HG02870 (cell line): ENCODE measurements around the gene UBL4A.

Experiments used
- ATAC-seq: cut with Tn5 transposase; IDR thresholded peaks from one replicate; pipeline ENCODE4 v1.9.1; 2021; ENCODE audit warnings: mild to moderate bottlenecking, moderate library complexity; ENCODE audit not compliant: unreplicated experiment

Gene UBL4A

GRCh38 chrX:154441984-154442707, 44.3 kb downstream of the UBL4A start:
- no peak for ATAC-seq

- no peak for ATAC-seq
Measured at GRCh38 chrX:154441564-154441963, 44.9 kb downstream of the UBL4A start.

- ATAC-seq, result no peak
Measured at GRCh38 chrX:154440623-154441357, 45.6 kb downstream of the UBL4A start.

GRCh38 chrX:154439841-154440240, 46.6 kb downstream of the UBL4A start:
- no peak for ATAC-seq

GRCh38 chrX:154437971-154438893, 48.2 kb downstream of the UBL4A start:
- no peak for ATAC-seq

GRCh38 chrX:154436983-154437752, 49.2 kb downstream of the UBL4A start, which contains the start of gene GDI1:
TSS of gene GDI1 (plus strand) at chrX:154437154. CDS start at chrX:154437255, 101 bp downstream.
- ATAC-seq, result no peak

GRCh38 chrX:154436374-154436982, 49.9 kb downstream of the UBL4A start:
- ATAC-seq, result no peak

- no peak for ATAC-seq
Measured at GRCh38 chrX:154435171-154435733, 51.2 kb downstream of the UBL4A start.

- no peak for ATAC-seq
Measured at GRCh38 chrX:154434394-154435168, 51.8 kb downstream of the UBL4A start.
